OCI-LY3 (cell line): ENCODE data around the gene MAP3K19.
"Not testable (repeated sequence)": the region's sequence is repeated elsewhere in the genome, so short reads cannot be mapped to it uniquely, and the experiment has no call there.

ENCODE experiments used
- H2AFZ ChIP-seq: fragments of 200-600, 300-600 bp; shearing (Covaris generic); 2 replicates; pipeline ENCODE4 v1.6.0; 2014; ENCODE audit warnings: antibody characterized with exemption, low read depth, low read length
- H3K27ac ChIP-seq: fragments of 200-600, 300-600 bp; sonication (generic); 2 replicates; pipeline ENCODE4 v1.5.1; 2014; ENCODE audit warnings: mild to moderate bottlenecking, low read length, moderate library complexity, mixed read lengths
- H3K27me3 ChIP-seq: fragments of 200-600, 300-600 bp; sonication (generic); 2 replicates; pipeline ENCODE4 v1.6.1; 2014; ENCODE audit warnings: low read depth, low read length, mixed read lengths
- H3K36me3 ChIP-seq: fragments of 200-600, 300-600 bp; sonication (generic); replicated peaks from 2 replicates; pipeline ENCODE3; 2014; ENCODE audit warnings: low read depth, low read length, mixed read lengths
- H3K4me1 ChIP-seq: fragments of 300-600, 200-600 bp; sonication (generic); 2 replicates; pipeline ENCODE4 v1.6.1; 2014; ENCODE audit warnings: low read length, mixed read lengths
- H3K4me2 ChIP-seq: fragments of 200-600, 300-600 bp; sonication (generic); 2 replicates; pipeline ENCODE4 v1.6.1; 2014; ENCODE audit warnings: low read length, mixed read lengths
- H3K4me3 ChIP-seq: fragments of 300-600, 200-600 bp; sonication (generic); 2 replicates; pipeline ENCODE4 v1.5.1; 2014; ENCODE audit warnings: antibody characterized with exemption, mild to moderate bottlenecking, low read length, moderate library complexity
- H3K79me2 ChIP-seq: fragments of 300-600, 200-600 bp; shearing (Covaris generic); 2 replicates; pipeline ENCODE4 v1.6.1; 2014; ENCODE audit warnings: mild to moderate bottlenecking, low read length, mixed read lengths
- H3K9ac ChIP-seq: fragments of 300-600, 200-600 bp; shearing (Covaris generic); 2 replicates; pipeline ENCODE4 v1.6.0; 2014; ENCODE audit warnings: mild to moderate bottlenecking, low read length, moderate library complexity
- H3K9me3 ChIP-seq: fragments of 200-600, 300-600 bp; shearing (Covaris generic); 2 replicates; pipeline ENCODE4 v1.6.1; 2014; ENCODE audit warnings: low read length, mixed read lengths; ENCODE audit not compliant: insufficient read depth
- H4K20me1 ChIP-seq: fragments of 200-600, 300-600 bp; sonication (generic); 2 replicates; pipeline ENCODE4 v1.6.1; 2016; ENCODE audit warnings: low read length, mixed read lengths; ENCODE audit not compliant: insufficient read depth
- EZH2phosphoT487 ChIP-seq: fragments of 200-600 bp; shearing (Covaris generic); IDR thresholded peaks from 2 replicates; pipeline ENCODE4 v1.6.1; 2018; ENCODE audit warnings: antibody characterized with exemption, mixed run types, low read depth
- TF ChIP-seq, protein P1 (sequence below): fragments of 200-600, 300-600 bp; sonication (generic); IDR thresholded peaks from 2 replicates; pipeline ENCODE4 v1.5.1; 2014; ENCODE audit warnings: antibody characterized with exemption, low read length, low read depth

Gene MAP3K19

DNA sequence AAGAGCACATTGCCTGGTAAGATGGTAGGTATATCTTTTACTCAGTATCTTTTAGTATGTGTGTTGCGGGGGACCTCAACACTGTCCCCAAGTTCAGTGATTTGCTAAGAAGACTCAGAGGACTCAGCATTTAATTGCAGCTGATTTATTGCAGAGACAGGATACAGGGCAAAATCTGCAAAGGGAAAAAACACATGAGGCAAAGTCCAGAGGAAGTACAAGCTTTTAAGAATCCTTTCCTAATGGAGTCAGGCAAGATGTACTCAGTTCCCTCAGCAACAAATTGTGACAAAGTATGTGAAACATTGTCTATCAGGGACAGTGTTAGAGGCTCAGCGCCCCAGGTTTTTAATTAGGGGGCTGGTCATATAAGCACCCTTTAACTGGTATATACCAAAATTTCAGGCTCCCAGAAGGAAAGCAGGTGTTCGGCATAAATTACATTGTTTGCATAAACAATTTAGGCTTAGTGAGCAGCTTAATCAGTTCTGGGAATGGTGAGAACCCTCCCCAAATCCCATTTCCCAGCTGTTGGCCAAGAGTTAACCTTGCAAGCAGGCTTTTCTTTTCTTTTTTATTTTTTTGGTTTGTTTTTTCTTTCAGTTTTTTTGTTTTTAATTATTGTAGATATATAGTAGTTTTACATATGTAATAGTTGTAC lies 46.6 kb upstream of the MAP3K19 start:
- TF ChIP-seq, protein P1, sequence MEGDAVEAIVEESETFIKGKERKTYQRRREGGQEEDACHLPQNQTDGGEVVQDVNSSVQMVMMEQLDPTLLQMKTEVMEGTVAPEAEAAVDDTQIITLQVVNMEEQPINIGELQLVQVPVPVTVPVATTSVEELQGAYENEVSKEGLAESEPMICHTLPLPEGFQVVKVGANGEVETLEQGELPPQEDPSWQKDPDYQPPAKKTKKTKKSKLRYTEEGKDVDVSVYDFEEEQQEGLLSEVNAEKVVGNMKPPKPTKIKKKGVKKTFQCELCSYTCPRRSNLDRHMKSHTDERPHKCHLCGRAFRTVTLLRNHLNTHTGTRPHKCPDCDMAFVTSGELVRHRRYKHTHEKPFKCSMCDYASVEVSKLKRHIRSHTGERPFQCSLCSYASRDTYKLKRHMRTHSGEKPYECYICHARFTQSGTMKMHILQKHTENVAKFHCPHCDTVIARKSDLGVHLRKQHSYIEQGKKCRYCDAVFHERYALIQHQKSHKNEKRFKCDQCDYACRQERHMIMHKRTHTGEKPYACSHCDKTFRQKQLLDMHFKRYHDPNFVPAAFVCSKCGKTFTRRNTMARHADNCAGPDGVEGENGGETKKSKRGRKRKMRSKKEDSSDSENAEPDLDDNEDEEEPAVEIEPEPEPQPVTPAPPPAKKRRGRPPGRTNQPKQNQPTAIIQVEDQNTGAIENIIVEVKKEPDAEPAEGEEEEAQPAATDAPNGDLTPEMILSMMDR: no peak
- TF ChIP-seq EZH2phosphoT487: no peak
- Histone ChIP-seq H3K4me3 (no peak overlapping the region), H2AFZ (no peak overlapping the region), H3K4me2 (no peak overlapping the region), H3K27ac (no peak overlapping the region), H3K27me3 (no peaks in the 10 kb centered on the region), H3K4me1 (no peaks in the 10 kb centered on the region), H3K79me2 (no peaks in the 10 kb centered on the region), H3K9ac (no peak overlapping the region), H4K20me1 (no peaks in the 10 kb centered on the region), H3K36me3 (peaks cover 11% of the 10 kb centered on the region), H3K9me3 (no peaks in the 10 kb centered on the region)

DNA sequence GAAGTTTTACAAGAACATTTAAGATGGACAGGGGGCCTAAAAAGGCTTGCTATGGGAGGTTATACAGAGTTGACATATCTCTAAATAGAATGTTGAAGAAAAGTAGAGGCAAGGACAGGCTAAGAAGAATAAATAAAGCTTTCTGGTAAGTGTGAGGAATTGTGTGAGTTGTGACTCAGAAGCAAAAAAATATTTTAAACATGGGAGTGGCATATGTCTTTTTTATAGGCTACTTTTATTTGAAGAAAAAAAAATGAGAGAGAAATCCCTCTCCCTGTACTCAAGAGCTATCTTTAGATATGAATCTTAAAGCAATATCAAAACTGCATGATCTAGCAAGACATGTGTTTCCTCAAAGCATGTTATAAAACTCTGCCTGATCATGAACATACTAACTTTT lies 45.9 kb upstream of the MAP3K19 start:
- Histone ChIP-seq H3K4me3 (no peak overlapping the region), H3K27ac (no peak overlapping the region), H3K27me3 (no peaks in the 10 kb centered on the region), H4K20me1 (no peaks in the 10 kb centered on the region), H3K36me3 (peaks cover 11% of the 10 kb centered on the region), H3K4me2 (no peak overlapping the region), H3K9ac (no peak overlapping the region), H3K4me1 (no peaks in the 10 kb centered on the region), H2AFZ (no peak overlapping the region), H3K79me2 (no peaks in the 10 kb centered on the region; the same call in 1 of the 2 replicates), H3K9me3 (no peaks in the 10 kb centered on the region)
- no peak for TF ChIP-seq EZH2phosphoT487
- TF ChIP-seq, protein P1: no peak

DNA sequence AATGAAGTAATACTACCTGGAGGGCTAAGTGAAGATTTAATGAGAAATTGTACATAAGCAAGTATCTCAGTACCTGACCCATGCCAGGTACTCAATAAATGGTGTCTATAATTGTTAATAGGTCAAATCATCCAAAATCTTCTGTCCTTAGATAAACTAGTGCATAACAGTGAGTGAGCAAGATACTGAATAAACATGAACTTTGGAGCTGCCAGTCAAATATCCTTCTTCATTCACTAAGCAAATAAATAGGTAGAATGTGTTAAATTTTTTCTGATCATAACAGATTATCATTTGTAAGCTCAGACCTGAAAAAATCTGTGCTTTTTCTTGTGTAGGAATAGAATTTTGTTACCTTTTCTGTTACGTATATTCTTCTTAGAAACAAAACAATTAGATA lies 44.4 kb upstream of the MAP3K19 start:
- H3K27ac ChIP-seq: no peak overlapping the region
- H4K20me1 ChIP-seq: no peaks in the 10 kb centered on the region
- no peak overlapping the region for H2AFZ ChIP-seq
- no peaks in the 10 kb centered on the region for H3K4me1 ChIP-seq
- no peak overlapping the region for H3K4me2 ChIP-seq
- H3K4me3 ChIP-seq: no peak overlapping the region
- no peaks in the 10 kb centered on the region for H3K27me3 ChIP-seq
- H3K36me3 ChIP-seq: peaks cover 16% of the 10 kb centered on the region
- no peak overlapping the region for H3K9ac ChIP-seq
- H3K79me2 ChIP-seq: no peaks in the 10 kb centered on the region; the same call in 1 of the 2 replicates
- no peaks in the 10 kb centered on the region for H3K9me3 ChIP-seq
- no peak for TF ChIP-seq EZH2phosphoT487
- TF ChIP-seq, protein P1: no peak

DNA sequence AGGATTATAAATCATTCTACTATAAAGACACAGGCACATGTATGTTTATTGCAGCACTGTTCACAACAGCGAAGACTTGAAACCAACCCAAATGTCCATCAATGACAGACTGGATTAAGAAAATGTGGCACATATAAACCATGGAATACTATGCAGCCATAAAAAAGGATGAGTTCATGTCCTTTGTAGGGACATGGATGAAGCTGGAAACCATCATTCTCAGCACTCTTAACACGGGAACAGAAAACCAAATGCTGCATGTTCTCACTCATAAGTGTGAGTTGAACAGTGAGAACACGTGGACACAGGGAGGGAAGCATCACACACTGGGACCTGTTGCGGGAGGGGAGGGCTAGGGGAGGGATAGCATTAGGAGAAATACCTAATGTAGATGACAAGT lies 42.4 kb upstream of the MAP3K19 start:
- H4K20me1 ChIP-seq, H3K9me3 ChIP-seq, H3K27ac ChIP-seq, H2AFZ ChIP-seq, H3K9ac ChIP-seq, H3K4me1 ChIP-seq, H3K4me2 ChIP-seq, H3K79me2 ChIP-seq, H3K27me3 ChIP-seq, H3K4me3 ChIP-seq: not testable (repeated sequence)
- peaks cover 16% of the 10 kb centered on the region for H3K36me3 ChIP-seq
